ENCODE data around the gene NIM1K. TPM values are rescaled to one million over a fixed set of nuclear protein-coding genes. Genes with fewer than 3 reads are reported as not detected.
"Not testable (repeated sequence)": the region's sequence is repeated elsewhere in the genome, so short reads cannot be mapped to it uniquely, and the experiment has no call there.

Gene NIM1K
- total RNA-seq, 4 donors from 2014 or later = 0.32 TPM; not detected in 3

DNA sequence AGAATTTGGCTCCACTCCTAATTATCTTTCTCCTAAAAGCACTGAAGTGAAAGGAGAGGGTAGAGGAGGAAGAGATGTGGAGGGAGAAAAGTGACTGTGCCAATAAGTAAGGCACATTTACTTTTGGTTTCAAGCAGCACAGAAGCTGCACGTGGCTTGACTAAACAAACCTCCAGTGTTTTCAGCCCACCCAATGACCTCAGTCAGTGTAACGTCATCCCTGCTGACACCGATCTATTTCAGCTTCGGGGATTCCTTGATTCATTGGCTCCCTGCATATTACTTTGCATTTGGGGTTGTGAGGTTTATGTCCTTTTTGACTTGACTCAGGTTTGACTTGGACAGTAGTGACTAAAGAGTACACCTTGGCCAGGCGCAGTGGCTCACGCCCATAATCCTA, 35.6 kb upstream of the NIM1K start:
- Histone ChIP-seq H3K27ac (no peak overlapping the region), H3K4me3 (no peak overlapping the region), H3K9me3 (no peaks in the 10 kb centered on the region), H3K4me1 (no peaks in the 10 kb centered on the region), H3K27me3 (no peaks in the 10 kb centered on the region), H3K36me3 (peaks cover 0 to 5% (median 0%) of the 10 kb centered on the region in 4 donors)
- 74 to 77% methylated on average over 6 of the region's 6 CpGs for WGBS, 2 donors (ENCODE audit: low coverage in 1 of 2)
- TF ChIP-seq EP300 (IDR thresholded peaks at IDR 0.05; ENCODE audit: low read depth) (no peak), POLR2A (IDR thresholded peaks at IDR 0.05) (no peak), POLR2AphosphoS5 (IDR thresholded peaks at IDR 0.05) (no peak)
- TF ChIP-seq, protein P1, sequence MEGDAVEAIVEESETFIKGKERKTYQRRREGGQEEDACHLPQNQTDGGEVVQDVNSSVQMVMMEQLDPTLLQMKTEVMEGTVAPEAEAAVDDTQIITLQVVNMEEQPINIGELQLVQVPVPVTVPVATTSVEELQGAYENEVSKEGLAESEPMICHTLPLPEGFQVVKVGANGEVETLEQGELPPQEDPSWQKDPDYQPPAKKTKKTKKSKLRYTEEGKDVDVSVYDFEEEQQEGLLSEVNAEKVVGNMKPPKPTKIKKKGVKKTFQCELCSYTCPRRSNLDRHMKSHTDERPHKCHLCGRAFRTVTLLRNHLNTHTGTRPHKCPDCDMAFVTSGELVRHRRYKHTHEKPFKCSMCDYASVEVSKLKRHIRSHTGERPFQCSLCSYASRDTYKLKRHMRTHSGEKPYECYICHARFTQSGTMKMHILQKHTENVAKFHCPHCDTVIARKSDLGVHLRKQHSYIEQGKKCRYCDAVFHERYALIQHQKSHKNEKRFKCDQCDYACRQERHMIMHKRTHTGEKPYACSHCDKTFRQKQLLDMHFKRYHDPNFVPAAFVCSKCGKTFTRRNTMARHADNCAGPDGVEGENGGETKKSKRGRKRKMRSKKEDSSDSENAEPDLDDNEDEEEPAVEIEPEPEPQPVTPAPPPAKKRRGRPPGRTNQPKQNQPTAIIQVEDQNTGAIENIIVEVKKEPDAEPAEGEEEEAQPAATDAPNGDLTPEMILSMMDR (IDR thresholded peaks at IDR 0.05) = no peak
- intact Hi-C loops (cut with DNase I; ENCODE audit: low total_unique reads) (no loop called here), in situ Hi-C loops (cut with MboI; ENCODE audit: low pct_ligation_motif_present in 1 of 4, low pct_unique_long_range_greater_than_20kb in 1 of 4, low sequenced_read_pairs in 3 of 4) (no loop called here)
- DNase-seq = no peak

DNA sequence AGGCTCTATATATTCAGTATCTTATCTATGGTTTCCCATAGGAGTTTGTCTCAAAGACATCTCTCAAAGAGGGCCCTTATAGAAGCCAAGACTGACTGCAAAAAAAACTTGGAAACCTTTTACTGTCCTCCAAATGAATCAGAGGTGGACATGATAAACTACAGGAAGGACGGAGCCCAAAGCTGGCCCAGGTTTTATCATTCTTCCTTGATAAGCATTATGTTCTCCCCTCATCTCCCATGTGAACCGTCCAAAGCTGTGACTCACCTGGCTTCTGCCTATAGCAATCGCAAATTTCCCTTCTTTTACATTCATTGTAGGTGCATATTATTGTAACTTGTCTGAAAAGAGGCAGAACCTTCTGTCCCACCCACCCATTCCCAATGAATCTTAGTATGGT, 35.0 kb upstream of the NIM1K start:
- TF ChIP-seq, protein P1 (IDR thresholded peaks at IDR 0.05) = no peak
- TF ChIP-seq POLR2A (IDR thresholded peaks at IDR 0.05) (no peak), POLR2AphosphoS5 (IDR thresholded peaks at IDR 0.05) (no peak), EP300 (IDR thresholded peaks at IDR 0.05; ENCODE audit: low read depth) (no peak)
- Histone ChIP-seq H3K36me3 (peaks cover 0 to 11% (median 2%) of the 10 kb centered on the region in 4 donors), H3K4me1 (no peaks in the 10 kb centered on the region), H3K9me3 (no peaks in the 10 kb centered on the region), H3K27ac (no peak overlapping the region), H3K4me3 (no peak overlapping the region), H3K27me3 (no peaks in the 10 kb centered on the region)
- intact Hi-C loops (cut with DNase I; ENCODE audit: low total_unique reads) (no loop called here), in situ Hi-C loops (cut with MboI; ENCODE audit: low pct_ligation_motif_present in 1 of 4, low pct_unique_long_range_greater_than_20kb in 1 of 4, low sequenced_read_pairs in 3 of 4) (no loop called here)
- no peak for DNase-seq
- 98% methylated on average over 3 of the region's 3 CpGs; no CpG with 5 or more reads in 1 of the 2 donors for WGBS, 2 donors (ENCODE audit: low coverage in 1 of 2)

DNA sequence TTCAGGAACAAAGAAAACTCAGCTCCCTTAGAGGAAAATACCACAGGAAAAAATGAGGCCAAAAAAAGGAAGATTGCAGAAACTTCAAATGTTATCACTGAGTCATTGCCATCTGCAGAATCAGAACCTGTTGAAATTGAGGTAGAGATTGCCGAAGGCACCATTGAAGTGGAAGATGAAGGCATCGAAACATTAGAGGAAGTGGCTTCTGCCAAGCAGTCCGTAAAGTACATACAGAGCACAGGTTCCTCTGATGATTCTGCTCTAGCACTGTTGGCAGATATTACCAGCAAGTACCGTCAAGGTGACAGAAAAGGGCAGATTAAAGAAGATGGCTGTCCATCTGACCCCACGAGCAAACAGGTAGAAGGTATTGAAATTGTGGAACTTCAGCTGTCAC, 30.8 kb upstream of the NIM1K start:
- intact Hi-C loops (cut with DNase I; ENCODE audit: low total_unique reads) (no loop called here), in situ Hi-C loops (cut with MboI; ENCODE audit: low pct_ligation_motif_present in 1 of 4, low pct_unique_long_range_greater_than_20kb in 1 of 4, low sequenced_read_pairs in 3 of 4) (no loop called here)
- Histone ChIP-seq H3K27me3 (no peaks in the 10 kb centered on the region), H3K4me1 (no peaks in the 10 kb centered on the region), H3K27ac (no peak overlapping the region), H3K9me3 (no peaks in the 10 kb centered on the region), H3K4me3 (no peak overlapping the region), H3K36me3 (peaks cover 0 to 23% (median 3%) of the 10 kb centered on the region in 4 donors)
- TF ChIP-seq POLR2A (IDR thresholded peaks at IDR 0.05) (no peak), EP300 (IDR thresholded peaks at IDR 0.05; ENCODE audit: low read depth) (no peak), POLR2AphosphoS5 (IDR thresholded peaks at IDR 0.05) (no peak)
- TF ChIP-seq, protein P1 (IDR thresholded peaks at IDR 0.05) = no peak
- WGBS, 2 donors (ENCODE audit: low coverage in 1 of 2) = 77 to 88% methylated on average over 4 to 5 of the region's 5 CpGs
- DNase-seq = no peak

DNA sequence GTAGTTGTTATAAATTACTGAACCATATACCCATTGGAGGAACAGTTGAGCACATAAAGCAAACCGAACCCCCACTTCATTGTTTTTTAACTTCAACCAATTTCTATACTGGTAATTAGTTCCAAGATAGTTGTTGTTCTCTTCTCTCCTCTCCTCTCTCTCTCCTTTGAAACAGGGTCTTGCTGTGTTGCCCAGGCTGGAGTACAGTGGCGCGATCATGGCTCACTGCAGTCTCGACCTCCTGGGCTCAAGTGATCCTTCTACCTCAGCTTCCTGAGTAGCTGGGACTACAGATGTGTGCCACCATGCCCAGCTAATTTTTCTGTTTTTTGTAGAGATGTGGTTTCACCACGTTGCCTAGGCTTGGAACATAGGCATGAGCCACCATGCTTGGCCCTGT, 27.2 kb upstream of the NIM1K start:
- H3K4me1 ChIP-seq; in situ Hi-C loops (cut with MboI; ENCODE audit: low pct_ligation_motif_present in 1 of 4, low pct_unique_long_range_greater_than_20kb in 1 of 4, low sequenced_read_pairs in 3 of 4); DNase-seq; intact Hi-C loops (cut with DNase I; ENCODE audit: low total_unique reads); H3K9me3 ChIP-seq; H3K27me3 ChIP-seq; H3K27ac ChIP-seq; H3K4me3 ChIP-seq: not testable (repeated sequence)
- WGBS, 2 donors (ENCODE audit: low coverage in 1 of 2) = 84 to 100% methylated on average over 2 to 5 of the region's 5 CpGs
- peaks cover 0 to 23% (median 3%) of the 10 kb centered on the region in 4 donors for H3K36me3 ChIP-seq

DNA sequence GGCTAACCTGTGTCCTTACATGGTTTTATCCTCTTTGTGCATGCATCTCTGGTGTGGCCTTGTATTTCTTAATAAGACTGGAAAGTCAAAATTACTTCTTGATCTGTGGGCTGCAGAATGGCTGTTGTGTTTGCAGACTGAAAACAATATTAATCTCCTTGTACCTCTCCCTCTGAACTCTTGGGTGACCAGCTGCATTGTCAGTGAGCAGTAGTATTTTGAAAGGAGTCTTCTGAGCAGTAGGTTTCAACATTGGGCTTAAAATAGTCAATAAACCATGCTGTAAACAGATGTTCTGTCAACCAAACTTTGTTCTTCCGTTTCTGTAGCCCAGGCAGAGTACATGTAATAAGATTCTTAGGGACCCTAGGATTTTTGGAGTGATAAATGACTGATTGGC, 26.7 kb upstream of the NIM1K start:
- WGBS, 2 donors (ENCODE audit: low coverage in 1 of 2) = 84 to 100% methylated on average over 1 of the region's 1 CpG
- in situ Hi-C loops (cut with MboI; ENCODE audit: low pct_ligation_motif_present in 1 of 4, low pct_unique_long_range_greater_than_20kb in 1 of 4, low sequenced_read_pairs in 3 of 4) = no loop called here
- H3K36me3 ChIP-seq = peaks cover 0 to 23% (median 3%) of the 10 kb centered on the region in 4 donors

More for the DNA sequence above, 26.7 kb upstream of the NIM1K start:
- Histone ChIP-seq H3K27ac (no peak overlapping the region), H3K27me3 (no peaks in the 10 kb centered on the region), H3K4me3 (no peak overlapping the region), H3K9me3 (no peaks in the 10 kb centered on the region), H3K4me1 (no peaks in the 10 kb centered on the region)
- intact Hi-C loops (cut with DNase I; ENCODE audit: low total_unique reads) = no loop called here
- DNase-seq = no peak
- no peak for TF ChIP-seq POLR2AphosphoS5 (IDR thresholded peaks at IDR 0.05)

Measured in transverse colon (tissue), 4 donors.